ENCODE data around the gene GALNT13. TPM values are rescaled to one million over a fixed set of nuclear protein-coding genes. Genes with fewer than 3 reads are reported as not detected.

GALNT13 gene
- total and polyA plus RNA-seq, 2 donors (not counting 1 experiment from before 2014, with no cell fraction given): not detected

DNA sequence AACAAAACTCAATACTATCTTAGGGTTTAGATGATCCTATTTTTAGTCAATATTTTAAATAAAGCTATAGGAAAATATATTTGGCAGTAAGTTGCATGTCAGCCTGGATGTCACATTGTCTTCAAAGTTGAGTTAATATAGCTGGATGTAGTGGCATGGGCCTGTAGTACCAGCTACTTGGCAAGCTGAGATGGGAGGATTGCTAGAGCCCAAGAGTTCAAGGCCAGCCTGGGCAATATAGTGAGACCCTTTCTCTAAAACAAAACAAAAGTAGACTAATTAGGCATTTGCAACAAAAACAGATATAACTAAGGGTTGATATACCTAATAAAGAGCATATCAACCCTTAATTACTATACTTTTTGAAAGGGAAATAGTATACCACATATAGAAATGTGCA lies 572.2 kb downstream of the GALNT13 start:
- H3K4me2 ChIP-seq (replicated peaks; ENCODE audit: low read depth, low read length, poor library complexity, severe bottlenecking): no peak overlapping the region
- H3K4me1 ChIP-seq (ENCODE audit: control insufficient read depth in 2 of 2, insufficient read depth in 2 of 2, low read length in 2 of 2): no peaks in the 10 kb centered on the region
- H3K79me2 ChIP-seq (ENCODE audit: control insufficient read depth, insufficient read depth, low read length): no peaks in the 10 kb centered on the region
- H3K27me3 Mint-ChIP-seq: no peaks in the 10 kb centered on the region
- H2AFZ ChIP-seq (ENCODE audit: insufficient read depth, low read depth, low read length, poor library complexity, severe bottlenecking): no peak overlapping the region
- H3K4me3 ChIP-seq (ENCODE audit: control extremely low read depth in 1 of 5, extremely low read depth in 1 of 5, insufficient read depth in 1 of 5, low read depth in 2 of 5, low read length in 4 of 5): no peak overlapping the region
- intact Hi-C loops (cut with micrococcal nuclease): no loop called here
- H3K9me3 ChIP-seq (ENCODE audit: control extremely low read depth in 1 of 3, control insufficient read depth in 2 of 3, insufficient read depth in 1 of 3, low read length in 2 of 3): no peaks in the 10 kb centered on the region
- ChIA-PET POLR2A (no interaction called here), CTCF (no interaction called here)
- DNase-seq: no peak
- H3K9ac ChIP-seq (ENCODE audit: low read length): no peak overlapping the region
- H3K27me3 ChIP-seq (replicated peaks in 1 of 4; ENCODE audit: control extremely low read depth in 1 of 4, control insufficient read depth in 3 of 4, insufficient read depth in 4 of 4, low read length in 3 of 4): no peaks in the 10 kb centered on the region
- no peaks in the 10 kb centered on the region for H4K20me1 ChIP-seq (ENCODE audit: control insufficient read depth, insufficient read depth, low read length, poor library complexity, severe bottlenecking)
- no peaks in the 10 kb centered on the region for H3K4me1 Mint-ChIP-seq
- H3K27ac Mint-ChIP-seq: no peak overlapping the region
- H3K4me3 Mint-ChIP-seq: no peak overlapping the region
- H3K9me3 Mint-ChIP-seq (ENCODE audit: insufficient read depth): no peaks in the 10 kb centered on the region
- H3K36me3 ChIP-seq (replicated peaks in 1 of 2; ENCODE audit: control extremely low read depth in 1 of 2, control insufficient read depth in 1 of 2, extremely low read depth in 1 of 2, insufficient read depth in 2 of 2, low read length in 1 of 2): no peaks in the 10 kb centered on the region
- ATAC-seq (ENCODE audit: low read depth): no peak
- no peak overlapping the region for H3K27ac ChIP-seq (ENCODE audit: low read length in 2 of 2)
- no peak for TF ChIP-seq EZH2 (IDR thresholded peaks at IDR 0.05; ENCODE audit: borderline replicate concordance, insufficient read depth, low read depth, low read length, poor library complexity, severe bottlenecking)
- TF ChIP-seq, protein P1, sequence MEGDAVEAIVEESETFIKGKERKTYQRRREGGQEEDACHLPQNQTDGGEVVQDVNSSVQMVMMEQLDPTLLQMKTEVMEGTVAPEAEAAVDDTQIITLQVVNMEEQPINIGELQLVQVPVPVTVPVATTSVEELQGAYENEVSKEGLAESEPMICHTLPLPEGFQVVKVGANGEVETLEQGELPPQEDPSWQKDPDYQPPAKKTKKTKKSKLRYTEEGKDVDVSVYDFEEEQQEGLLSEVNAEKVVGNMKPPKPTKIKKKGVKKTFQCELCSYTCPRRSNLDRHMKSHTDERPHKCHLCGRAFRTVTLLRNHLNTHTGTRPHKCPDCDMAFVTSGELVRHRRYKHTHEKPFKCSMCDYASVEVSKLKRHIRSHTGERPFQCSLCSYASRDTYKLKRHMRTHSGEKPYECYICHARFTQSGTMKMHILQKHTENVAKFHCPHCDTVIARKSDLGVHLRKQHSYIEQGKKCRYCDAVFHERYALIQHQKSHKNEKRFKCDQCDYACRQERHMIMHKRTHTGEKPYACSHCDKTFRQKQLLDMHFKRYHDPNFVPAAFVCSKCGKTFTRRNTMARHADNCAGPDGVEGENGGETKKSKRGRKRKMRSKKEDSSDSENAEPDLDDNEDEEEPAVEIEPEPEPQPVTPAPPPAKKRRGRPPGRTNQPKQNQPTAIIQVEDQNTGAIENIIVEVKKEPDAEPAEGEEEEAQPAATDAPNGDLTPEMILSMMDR (IDR thresholded peaks at IDR 0.05): no peak

- intact Hi-C loops (cut with micrococcal nuclease): no loop called here
- Histone ChIP-seq H3K27ac (ENCODE audit: low read length in 2 of 2) (no peak overlapping the region), H3K27me3 (replicated peaks in 1 of 4; ENCODE audit: control extremely low read depth in 1 of 4, control insufficient read depth in 3 of 4, insufficient read depth in 4 of 4, low read length in 3 of 4) (no peaks in the 10 kb centered on the region), H3K4me3 (ENCODE audit: control extremely low read depth in 1 of 5, extremely low read depth in 1 of 5, insufficient read depth in 1 of 5, low read depth in 2 of 5, low read length in 4 of 5) (no peak overlapping the region), H3K9me3 (ENCODE audit: control extremely low read depth in 1 of 3, control insufficient read depth in 2 of 3, insufficient read depth in 1 of 3, low read length in 2 of 3) (no peaks in the 10 kb centered on the region), H2AFZ (ENCODE audit: insufficient read depth, low read depth, low read length, poor library complexity, severe bottlenecking) (no peak overlapping the region), H3K4me1 (ENCODE audit: control insufficient read depth in 2 of 2, insufficient read depth in 2 of 2, low read length in 2 of 2) (no peaks in the 10 kb centered on the region), H3K79me2 (ENCODE audit: control insufficient read depth, insufficient read depth, low read length) (no peaks in the 10 kb centered on the region), H3K4me2 (replicated peaks; ENCODE audit: low read depth, low read length, poor library complexity, severe bottlenecking) (no peak overlapping the region), H3K9ac (ENCODE audit: low read length) (no peak overlapping the region), H4K20me1 (ENCODE audit: control insufficient read depth, insufficient read depth, low read length, poor library complexity, severe bottlenecking) (no peaks in the 10 kb centered on the region), H3K36me3 (replicated peaks in 1 of 2; ENCODE audit: control extremely low read depth in 1 of 2, control insufficient read depth in 1 of 2, extremely low read depth in 1 of 2, insufficient read depth in 2 of 2, low read length in 1 of 2) (no peaks in the 10 kb centered on the region)
- Mint-ChIP-seq H3K4me1 (no peaks in the 10 kb centered on the region), H3K27me3 (no peaks in the 10 kb centered on the region), H3K9me3 (ENCODE audit: insufficient read depth) (no peaks in the 10 kb centered on the region), H3K27ac (no peak overlapping the region), H3K4me3 (no peak overlapping the region)
- DNase-seq: no peak
- no CpG with 5 or more reads among the region's 2 CpGs for WGBS (ENCODE audit: insufficient coverage)
- ChIA-PET POLR2A (no interaction called here), CTCF (no interaction called here)
- ATAC-seq (ENCODE audit: low read depth): no peak
- no peak for TF ChIP-seq EZH2 (IDR thresholded peaks at IDR 0.05; ENCODE audit: borderline replicate concordance, insufficient read depth, low read depth, low read length, poor library complexity, severe bottlenecking)
- TF ChIP-seq, protein P1 (IDR thresholded peaks at IDR 0.05): no peak
These were observed 574.6 kb downstream of the GALNT13 start for GRCh38 chr2:154446324-154446723.
